Measurements from ENCODE around the gene CALHM3.

GRCh38 chr10:103498936-103499638 is 20.0 kb upstream of the CALHM3 start:
- TF ChIP-seq REST (IDR thresholded peaks at IDR 0.05; ENCODE audit: borderline replicate concordance) = no peak
- TF ChIP-seq EP300 (conservative IDR thresholded peaks at IDR 0.05; ENCODE audit: poor library complexity, severe bottlenecking) = no peak
- TF ChIP-seq CTCF (IDR thresholded peaks at IDR 0.05; ENCODE audit: poor library complexity, severe bottlenecking) = no peak
- TF ChIP-seq EZH2 (IDR thresholded peaks at IDR 0.05; ENCODE audit: borderline replicate concordance, insufficient read depth, low read length, poor library complexity, severe bottlenecking) = no peak
